Lung (tissue), 12 donors: Measurements from ENCODE around the gene OST4. TPM values are rescaled to one million over a fixed set of nuclear protein-coding genes. Genes with fewer than 3 reads are reported as not detected.

ENCODE experiments used
- ATAC-seq: fragments of 200-7000 bp; cut with Tn5 transposase; one replicate; pipeline ENCODE4 v1.9.1; 2020; ENCODE audit warnings: moderate number of reproducible peaks; ENCODE audit not compliant: insufficient read depth, low FRiP score
- DNase-seq, 3 donors: peaks; one replicate each; pipeline ENCODE4 v3.0.0-alpha.2; 2013 to 2017
- H3K27ac ChIP-seq, 2 donors: one replicate each; pipeline ENCODE4 v1.5.1; 2013; ENCODE audit warnings: mild to moderate bottlenecking in 2 of 2, moderate library complexity in 2 of 2, control low read depth in 1 of 2, inconsistent platforms in 1 of 2, low read depth in 1 of 2, low read length in 1 of 2
- H3K27me3 ChIP-seq, 3 donors: one replicate each; pipeline ENCODE4 v1.5.1; 2013; ENCODE audit warnings: low read length in 2 of 3; ENCODE audit not compliant: control insufficient read depth in 3 of 3, insufficient read depth in 3 of 3
- H3K36me3 ChIP-seq, 4 donors: one replicate each; pipeline ENCODE4 v1.5.1; 2013; ENCODE audit warnings: low read length in 4 of 4, mild to moderate bottlenecking in 1 of 4, moderate library complexity in 1 of 4; ENCODE audit not compliant: control insufficient read depth in 4 of 4, insufficient read depth in 4 of 4
- H3K4me1 ChIP-seq, 5 donors: one replicate each; pipeline ENCODE4 v1.5.1; 2013; ENCODE audit warnings: low read length in 5 of 5, mild to moderate bottlenecking in 2 of 5, moderate library complexity in 1 of 5; ENCODE audit not compliant: control insufficient read depth in 5 of 5, insufficient read depth in 5 of 5
- H3K4me3 ChIP-seq: one replicate; pipeline ENCODE4 v1.5.1; 2013; ENCODE audit warnings: mild to moderate bottlenecking, control low read depth, moderate library complexity
- H3K9ac ChIP-seq, 2 donors: one replicate each; pipeline ENCODE4 v1.5.1; 2013; ENCODE audit warnings: low read length in 2 of 2, control low read depth in 1 of 2; ENCODE audit not compliant: insufficient read depth in 1 of 2
- H3K9me3 ChIP-seq, 4 donors: one replicate each; pipeline ENCODE4 v1.5.1; 2013; ENCODE audit warnings: low read length in 3 of 4, mild to moderate bottlenecking in 1 of 4, moderate library complexity in 1 of 4; ENCODE audit not compliant: control insufficient read depth in 4 of 4, insufficient read depth in 3 of 4
- CTCF ChIP-seq: IDR thresholded peaks from 2 replicates; pipeline ENCODE4 v1.5.1; 2012; ENCODE audit warnings: mild to moderate bottlenecking; ENCODE audit errors: control extremely low read depth, extremely low read depth
- WGBS, 2 donors: extraction: QIAGEN DNeasy Blood & Tissue Kit; methylation state at CpG; one replicate each; pipeline ENCODE4 v1.1.7; 2013; 5-methylcytosine and 5-hydroxymethylcytosine counted together
- polyA plus RNA-seq, 2 donors: library from polyadenylated mRNA; stranded (reverse); fragments of 200-250 nt; gene quantifications; one replicate each; pipeline ENCODE4 v1.2.1, GENCODE V29; 2013
- total RNA-seq, 2 donors: library from RNA; depleted of rRNA in 1 of 2; stranded (reverse); fragments of >200 nt in 1 of 2; gene quantifications; one replicate each; pipeline ENCODE4 v1.2.1, GENCODE V29; 2014 to 2021
- donor health status: control.
- donor health status: control.
- donor health status: Bipolar disorder and iron deficiency.
- donor health status: healthy.
- donor health status: DM: yes; HTN: yes; CAD: no.

OST4 gene
- total and polyA plus RNA-seq, 4 donors: 164 to 577 (median 309) TPM

GRCh38 chr2:27109083-27109482, 37.6 kb upstream of the OST4 start:
- Histone ChIP-seq H3K4me3 (no peak overlapping the region), H3K36me3 (no peaks in the 10 kb centered on the region), H3K27me3 (no peaks in the 10 kb centered on the region), H3K27ac (no peak overlapping the region), H3K9me3 (no peaks in the 10 kb centered on the region), H3K9ac (no peak overlapping the region), H3K4me1 (no peaks in the 10 kb centered on the region)
- 90 to 95% methylated on average over 3 of the region's 3 CpGs for WGBS, 2 donors
- ATAC-seq (no peak), DNase-seq (no peak)
- no peak for TF ChIP-seq CTCF

GRCh38 chr2:27108221-27108620, 36.8 kb upstream of the OST4 start:
- no peak for DNase-seq
- Histone ChIP-seq H3K4me3 (no peak overlapping the region), H3K36me3 (no peaks in the 10 kb centered on the region), H3K27me3 (no peaks in the 10 kb centered on the region), H3K27ac (no peak overlapping the region), H3K4me1 (no peaks in the 10 kb centered on the region), H3K9ac (no peak overlapping the region), H3K9me3 (no peaks in the 10 kb centered on the region)
- no peak for ATAC-seq
- WGBS, 2 donors: 83 to 97% methylated on average over 2 of the region's 2 CpGs
- TF ChIP-seq CTCF: no peak

- H3K36me3 ChIP-seq: no peaks in the 10 kb centered on the region
- H3K9me3 ChIP-seq: no peaks in the 10 kb centered on the region
- no peaks in the 10 kb centered on the region for H3K4me1 ChIP-seq
- no peaks in the 10 kb centered on the region for H3K27me3 ChIP-seq
- TF ChIP-seq CTCF: no peak
- no peak for ATAC-seq
- 70 to 73% methylated on average over 3 of the region's 3 CpGs for WGBS, 2 donors
- H3K9ac ChIP-seq: no peak overlapping the region
- no peak for DNase-seq
- no peak overlapping the region for H3K4me3 ChIP-seq
- no peak overlapping the region for H3K27ac ChIP-seq
Measured at GRCh38 chr2:27105981-27106380, 34.5 kb upstream of the OST4 start.

- 83 to 89% methylated on average over 5 of the region's 5 CpGs for WGBS, 2 donors
- Histone ChIP-seq H3K4me3 (no peak overlapping the region), H3K27ac (no peak overlapping the region), H3K9me3 (no peaks in the 10 kb centered on the region), H3K4me1 (no peaks in the 10 kb centered on the region), H3K36me3 (no peaks in the 10 kb centered on the region), H3K27me3 (no peaks in the 10 kb centered on the region), H3K9ac (no peak overlapping the region)
- DNase-seq (no peak), ATAC-seq (no peak)
- TF ChIP-seq CTCF: no peak
Measured at GRCh38 chr2:27102329-27102728, 30.9 kb upstream of the OST4 start.
